ENCODE results near the gene NUP210L. TPM values are rescaled to one million over a fixed set of nuclear protein-coding genes. Genes with fewer than 3 reads are reported as not detected.

NUP210L gene
- total RNA-seq, 2 donors from 2014 or later, result 0.14 to 0.41 TPM

DNA sequence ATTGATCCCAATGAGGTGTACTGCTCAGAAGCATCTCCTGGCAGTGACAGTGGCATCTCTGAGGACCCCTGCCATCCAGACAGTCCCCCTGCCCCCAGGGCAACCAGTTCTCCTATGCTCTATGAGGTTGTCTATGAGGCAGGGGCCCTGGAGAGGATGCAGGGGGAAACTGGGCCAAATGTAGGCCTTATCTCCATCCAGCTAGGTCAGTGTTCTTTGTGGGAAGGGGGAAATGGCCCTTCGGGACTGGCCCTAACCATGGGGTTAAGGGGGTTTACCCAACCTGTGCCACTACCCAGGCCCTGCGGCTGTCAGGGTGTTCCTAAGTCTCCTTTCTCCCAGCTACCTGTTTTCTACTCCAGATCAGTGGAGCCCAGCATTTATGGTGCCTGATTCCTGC, 185.9 kb downstream of the NUP210L start:
- no peak for DNase-seq (ENCODE audit: low spot score)
- no peak for TF ChIP-seq CTCF (IDR thresholded peaks at IDR 0.05)

GRCh38 chr1:153968408-153968807, 186.5 kb downstream of the NUP210L start:
- Histone ChIP-seq H3K9me3 (no peaks in the 10 kb centered on the region), H3K4me3 (peak overlapping the region; percentile 85), H3K27ac (peak overlapping the region in 1 of 2 donors; percentile 92), H3K36me3 (peaks cover 5% of the 10 kb centered on the region), H3K27me3 (replicated peaks; ENCODE audit: insufficient read depth) (no peaks in the 10 kb centered on the region), H3K4me1 (ENCODE audit: control insufficient read depth in 1 of 2, low read depth in 2 of 2) (peaks cover 22 to 32% of the 10 kb centered on the region in 2 donors)
- no peak for DNase-seq (ENCODE audit: low spot score)
- TF ChIP-seq CTCF (IDR thresholded peaks at IDR 0.05), result no peak
- ATAC-seq (ENCODE audit: insufficient number of reproducible peaks, low FRiP score, low read depth), result no peak

More for the DNA sequence above, 185.9 kb downstream of the NUP210L start:
- peaks cover 11% of the 10 kb centered on the region for H3K36me3 ChIP-seq
- H3K27ac ChIP-seq, result no peak overlapping the region
- H3K4me1 ChIP-seq (ENCODE audit: control insufficient read depth in 1 of 2, low read depth in 2 of 2), result peaks cover 20 to 30% of the 10 kb centered on the region in 2 donors
- no peaks in the 10 kb centered on the region for H3K9me3 ChIP-seq
- no peak overlapping the region for H3K4me3 ChIP-seq
- ATAC-seq (ENCODE audit: insufficient number of reproducible peaks, low FRiP score, low read depth), result no peak
- no peaks in the 10 kb centered on the region for H3K27me3 ChIP-seq (replicated peaks; ENCODE audit: insufficient read depth)

DNA sequence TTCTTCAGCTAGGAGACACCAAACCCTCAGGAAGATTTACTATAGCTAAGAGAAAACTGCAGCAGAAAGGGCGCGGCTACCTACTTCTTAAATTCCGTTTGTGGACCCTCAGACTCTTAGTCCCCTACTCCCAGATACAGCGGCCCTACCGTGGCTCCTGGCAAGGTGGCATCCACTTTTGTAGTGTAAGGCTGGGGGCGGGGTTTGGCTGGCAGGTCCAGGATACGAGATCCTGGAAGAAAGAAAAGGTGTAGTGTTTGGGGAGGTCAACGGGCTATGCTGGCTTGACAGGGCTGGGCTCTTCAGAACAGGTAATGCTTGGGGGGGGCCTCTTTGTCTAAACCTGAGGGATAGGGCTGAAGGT, 186.9 kb downstream of the NUP210L start:
- H3K27ac ChIP-seq, result peak overlapping the region; percentile 84 to 92
- no peaks in the 10 kb centered on the region for H3K27me3 ChIP-seq (replicated peaks; ENCODE audit: insufficient read depth)
- DNase-seq (ENCODE audit: low spot score) (no peak), ATAC-seq (ENCODE audit: insufficient number of reproducible peaks, low FRiP score, low read depth) (no peak)
- H3K9me3 ChIP-seq, result no peaks in the 10 kb centered on the region
- TF ChIP-seq CTCF (IDR thresholded peaks at IDR 0.05), result no peak
- H3K36me3 ChIP-seq, result peaks cover under 1% of the 10 kb centered on the region
- H3K4me1 ChIP-seq (ENCODE audit: control insufficient read depth in 1 of 2, low read depth in 2 of 2), result peaks cover 22 to 32% of the 10 kb centered on the region in 2 donors
- peak overlapping the region; percentile 85 for H3K4me3 ChIP-seq

- no peaks in the 10 kb centered on the region for H3K27me3 ChIP-seq (replicated peaks; ENCODE audit: insufficient read depth)
- H3K36me3 ChIP-seq, result no peaks in the 10 kb centered on the region
- H3K4me1 ChIP-seq (ENCODE audit: control insufficient read depth in 1 of 2, low read depth in 2 of 2), result peaks cover 23 to 38% of the 10 kb centered on the region in 2 donors
- H3K9me3 ChIP-seq, result no peaks in the 10 kb centered on the region
- peak within 1 kb of the TSS; percentile 84 to 92 for H3K27ac ChIP-seq
- DNase-seq (ENCODE audit: low spot score) (peak; percentile 71), ATAC-seq (ENCODE audit: insufficient number of reproducible peaks, low FRiP score, low read depth) (peak; percentile 58)
- H3K4me3 ChIP-seq, result peak within 1 kb of the TSS; percentile 85
- peak; percentile 19 for TF ChIP-seq CTCF (IDR thresholded peaks at IDR 0.05)
Measured at GRCh38 chr1:153967107-153967999, 187.5 kb downstream of the NUP210L start, which contains the start of gene CREB3L4. Gene CREB3L4 (plus strand): TSS chr1:153967902. CDS start chr1:153968526, 624 bp downstream.

- Histone ChIP-seq H3K4me3 (peak overlapping the region; percentile 77), H3K27me3 (replicated peaks; ENCODE audit: insufficient read depth) (no peaks in the 10 kb centered on the region), H3K27ac (peak overlapping the region; percentile 90 to 94), H3K9me3 (no peaks in the 10 kb centered on the region), H3K4me1 (ENCODE audit: control insufficient read depth in 1 of 2, low read depth in 2 of 2) (peaks cover 36 to 64% of the 10 kb centered on the region in 2 donors), H3K36me3 (peaks cover 8% of the 10 kb centered on the region)
- DNase-seq (ENCODE audit: low spot score) (no peak), ATAC-seq (ENCODE audit: insufficient number of reproducible peaks, low FRiP score, low read depth) (peak; percentile 1)
- TF ChIP-seq CTCF (IDR thresholded peaks at IDR 0.05), result no peak
Measured at GRCh38 chr1:153963850-153964331, 191.0 kb downstream of the NUP210L start.
